ENCODE data around the gene ZFYVE27.

DNA sequence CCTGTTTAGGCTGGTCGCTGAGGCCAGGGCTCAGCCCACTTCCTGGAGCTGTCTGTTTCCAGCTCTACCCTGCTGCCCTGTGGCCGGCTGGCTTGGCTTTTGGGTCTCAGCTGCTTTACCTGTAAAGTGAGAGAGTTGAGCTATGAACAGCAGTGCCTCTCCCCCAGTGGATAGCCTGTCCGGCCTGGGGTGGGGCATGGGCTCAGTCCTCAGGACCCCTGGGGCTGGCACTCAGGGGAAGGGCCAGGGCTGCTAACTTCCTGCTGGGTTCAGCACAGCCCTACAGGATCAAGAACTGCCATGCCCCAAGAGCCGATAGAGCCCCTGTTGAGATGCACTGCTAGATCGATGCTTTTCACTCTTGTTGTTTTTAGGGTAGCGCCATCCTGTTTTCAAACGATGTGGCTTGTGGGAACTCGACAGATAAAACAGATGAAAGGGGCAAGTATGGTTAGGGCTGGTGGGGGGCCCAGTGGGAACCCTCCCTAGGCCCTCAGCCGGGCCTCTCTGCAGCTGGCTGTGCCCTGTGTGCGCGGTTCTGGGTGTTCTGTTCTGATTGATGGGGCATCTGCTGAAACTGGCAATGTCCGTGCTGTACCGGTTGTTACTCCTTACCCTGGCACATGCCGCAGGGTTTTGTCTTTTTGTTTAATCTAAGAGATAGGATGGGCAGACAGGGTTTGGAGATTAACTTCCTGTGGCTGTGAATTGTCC lies 44.8 kb downstream of the ZFYVE27 start:
- TF ChIP-seq POLR2A (IDR thresholded peaks at IDR 0.05) = no peak
- TF ChIP-seq, protein P1, sequence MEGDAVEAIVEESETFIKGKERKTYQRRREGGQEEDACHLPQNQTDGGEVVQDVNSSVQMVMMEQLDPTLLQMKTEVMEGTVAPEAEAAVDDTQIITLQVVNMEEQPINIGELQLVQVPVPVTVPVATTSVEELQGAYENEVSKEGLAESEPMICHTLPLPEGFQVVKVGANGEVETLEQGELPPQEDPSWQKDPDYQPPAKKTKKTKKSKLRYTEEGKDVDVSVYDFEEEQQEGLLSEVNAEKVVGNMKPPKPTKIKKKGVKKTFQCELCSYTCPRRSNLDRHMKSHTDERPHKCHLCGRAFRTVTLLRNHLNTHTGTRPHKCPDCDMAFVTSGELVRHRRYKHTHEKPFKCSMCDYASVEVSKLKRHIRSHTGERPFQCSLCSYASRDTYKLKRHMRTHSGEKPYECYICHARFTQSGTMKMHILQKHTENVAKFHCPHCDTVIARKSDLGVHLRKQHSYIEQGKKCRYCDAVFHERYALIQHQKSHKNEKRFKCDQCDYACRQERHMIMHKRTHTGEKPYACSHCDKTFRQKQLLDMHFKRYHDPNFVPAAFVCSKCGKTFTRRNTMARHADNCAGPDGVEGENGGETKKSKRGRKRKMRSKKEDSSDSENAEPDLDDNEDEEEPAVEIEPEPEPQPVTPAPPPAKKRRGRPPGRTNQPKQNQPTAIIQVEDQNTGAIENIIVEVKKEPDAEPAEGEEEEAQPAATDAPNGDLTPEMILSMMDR (IDR thresholded peaks at IDR 0.05) = no peak

Measured in esophagus squamous epithelium (tissue), 4 donors.